MCF 10A (cell line): Measurements from ENCODE around the gene LINC01488. TPM values are rescaled to one million over a fixed set of nuclear protein-coding genes. Genes with fewer than 3 reads are reported as not detected.

ENCODE experiments used
- BruUV-seq: library from RNA; stranded (reverse); fragments of 400-500 nt; replicated peaks from 2 replicates; lab custom pipeline; 2021; lab: Mats Ljungman, UMichigan
- CTCF ChIA-PET: fragments of 300-600 bp; sonication (Branson Sonifier 250); formaldehyde crosslinking; extraction: SDS; loops from one replicate; lab custom pipeline; 2021; ENCODE audit warnings: antibody characterized with exemption, inconsistent platforms; lab: Yijun Ruan, JAX
- POLR2A ChIA-PET: fragments of 300-600, 350-650 bp; sonication (Branson Sonifier 250); formaldehyde crosslinking; extraction: SDS; loops from one replicate; lab custom pipeline; 2020; ENCODE audit warnings: antibody characterized with exemption, inconsistent platforms; lab: Yijun Ruan, JAX
- DNase-seq: peaks from one replicate; pipeline ENCODE4 v3.0.0-alpha.2; 2018; ENCODE audit not compliant: unreplicated experiment
- H3K27ac Mint-ChIP-seq: one replicate; pipeline ENCODE4 v1.8.0; 2022; ENCODE audit warnings: mild to moderate bottlenecking, low read depth, mixed read lengths; ENCODE audit not compliant: unreplicated experiment
- H3K27me3 Mint-ChIP-seq: one replicate; pipeline ENCODE4 v1.8.0; 2022; ENCODE audit warnings: mixed read lengths; ENCODE audit not compliant: insufficient read depth, unreplicated experiment
- H3K36me3 Mint-ChIP-seq: one replicate; pipeline ENCODE4 v1.8.0; 2022; ENCODE audit warnings: mild to moderate bottlenecking, moderate library complexity, mixed read lengths; ENCODE audit not compliant: insufficient read depth, unreplicated experiment
- H3K4me1 Mint-ChIP-seq: one replicate; pipeline ENCODE4 v1.8.0; 2022; ENCODE audit warnings: mixed read lengths; ENCODE audit not compliant: insufficient read depth, unreplicated experiment
- H3K4me3 Mint-ChIP-seq: one replicate; pipeline ENCODE4 v1.8.0; 2022; ENCODE audit warnings: mild to moderate bottlenecking, moderate library complexity, mixed read lengths; ENCODE audit not compliant: unreplicated experiment
- H3K9me3 Mint-ChIP-seq: one replicate; pipeline ENCODE4 v1.8.0; 2022; ENCODE audit warnings: mixed read lengths; ENCODE audit not compliant: unreplicated experiment
- CTCF ChIP-seq: fragments of 200-600 bp; IDR thresholded peaks from one replicate; pipeline ENCODE4 v1.8.0; 2022; ENCODE audit warnings: antibody characterized with exemption, mild to moderate bottlenecking; ENCODE audit not compliant: unreplicated experiment
- intact Hi-C: fragments of 100-400 bp; cut with micrococcal nuclease; formaldehyde crosslinking; loops from 2 replicates; pipeline ENCODE4 v1.14.1; 2022
- total RNA-seq: library from RNA; stranded (reverse); gene quantifications from 2 replicates; pipeline ENCODE4 v1.2.3, GENCODE V29; 2022

The LINC01488 gene
- total RNA-seq, 1 experiment from 2014 or later: not detected

GRCh38 chr11:69463995-69464960, 17.2 kb upstream of the LINC01488 start:
- no peak overlapping the region for H3K4me3 Mint-ChIP-seq
- no peaks in the 10 kb centered on the region for H3K27me3 Mint-ChIP-seq
- H3K27ac Mint-ChIP-seq: no peak overlapping the region
- peaks cover 4% of the 10 kb centered on the region for H3K36me3 Mint-ChIP-seq
- no peak for TF ChIP-seq CTCF
- POLR2A ChIA-PET: interaction anchor here (0.7 kb wide), 1 partner anchor 363 kb away, joined by 3 read pairs; no protein-coding TSS in a partner anchor
- no peak for DNase-seq
- BruUV-seq: no TSS peak
- no peaks in the 10 kb centered on the region for H3K4me1 Mint-ChIP-seq
- CTCF ChIA-PET: interaction anchor here (0.6 kb wide), 1 partner anchor 175 kb away, joined by 4 read pairs; no protein-coding TSS in a partner anchor
- no peaks in the 10 kb centered on the region for H3K9me3 Mint-ChIP-seq
- intact Hi-C loops: no loop called here

- DNase-seq: peak; percentile 33
- CTCF ChIA-PET: no interaction called here
- TF ChIP-seq CTCF: no peak
- Mint-ChIP-seq H3K4me3 (no peak overlapping the region), H3K27ac (no peak overlapping the region), H3K4me1 (no peaks in the 10 kb centered on the region), H3K9me3 (no peaks in the 10 kb centered on the region), H3K27me3 (no peaks in the 10 kb centered on the region), H3K36me3 (peaks cover 4% of the 10 kb centered on the region)
- no TSS peak for BruUV-seq
- intact Hi-C loops: no loop called here
- POLR2A ChIA-PET: no interaction called here
These were observed 16.0 kb upstream of the LINC01488 start for GRCh38 chr11:69465236-69466000.

GRCh38 chr11:69466039-69466438, 15.4 kb upstream of the LINC01488 start:
- H3K4me1 Mint-ChIP-seq: no peaks in the 10 kb centered on the region
- CTCF ChIA-PET: interaction anchor here (0.6 kb wide), 1 partner anchor 132 kb away, joined by 3 read pairs; no protein-coding TSS in a partner anchor
- no peak overlapping the region for H3K4me3 Mint-ChIP-seq

More at GRCh38 chr11:69466039-69466438, 15.4 kb upstream of the LINC01488 start:
- no peak for DNase-seq
- no TSS peak for BruUV-seq
- TF ChIP-seq CTCF: no peak
- intact Hi-C loops: no loop called here
- Mint-ChIP-seq H3K27me3 (no peaks in the 10 kb centered on the region), H3K36me3 (peaks cover 4% of the 10 kb centered on the region), H3K27ac (no peak overlapping the region), H3K9me3 (no peaks in the 10 kb centered on the region)
- POLR2A ChIA-PET: interaction anchor here (0.5 to 0.7 kb wide), 2 partner anchors 10 to 37 kb away, joined by 3 read pairs; no protein-coding TSS in a partner anchor
